Heart left ventricle (tissue), 16 donors: Measurements from ENCODE around the gene TPST2. TPM values are rescaled to one million over a fixed set of nuclear protein-coding genes. Genes with fewer than 3 reads are reported as not detected.

ENCODE experiments used
- ATAC-seq, 4 donors: fragments of 200-7000 bp; cut with Tn5 transposase; one replicate each; pipeline ENCODE4 v1.9.1; 2020 to 2022; ENCODE audit warnings: moderate library complexity in 4 of 4, mild to moderate bottlenecking in 3 of 4, moderate number of reproducible peaks in 1 of 4
- DNase-seq, 5 donors: peaks; one replicate each; pipeline ENCODE4 v3.0.0-alpha.2; 2020
- H3K27ac ChIP-seq, 12 donors: fragments of 200-600 bp; sonication (generic) in 4 of 12; one replicate each; pipeline versions ENCODE4 v1.5.0 to v1.8.0; 2016 to 2022; ENCODE audit warnings: mild to moderate bottlenecking in 2 of 12
- H3K27me3 ChIP-seq, 9 donors: fragments of 200-600 bp; sonication (generic) in 2 of 9; one replicate each; pipeline versions ENCODE4 v1.5.1 to v1.8.0; 2016 to 2022; ENCODE audit warnings: mild to moderate bottlenecking in 3 of 9
- H3K36me3 ChIP-seq, 9 donors: fragments of 200-600 bp; sonication (generic) in 2 of 9; one replicate each; pipeline versions ENCODE4 v1.5.0 to v1.8.0; 2018 to 2022; ENCODE audit warnings: mild to moderate bottlenecking in 2 of 9
- H3K4me1 ChIP-seq, 12 donors: fragments of 200-600 bp; sonication (generic) in 4 of 12; one replicate each; pipeline versions ENCODE4 v1.5.0 to v1.8.0; 2016 to 2022; ENCODE audit warnings: mild to moderate bottlenecking in 3 of 12
- H3K4me3 ChIP-seq, 12 donors: fragments of 200-600 bp; sonication (generic) in 4 of 12; one replicate each; pipeline versions ENCODE4 v1.5.0 to v1.8.0; 2017 to 2022; ENCODE audit warnings: mild to moderate bottlenecking in 9 of 12, moderate library complexity in 4 of 12
- H3K9me3 ChIP-seq, 12 donors: fragments of 200-600 bp; sonication (generic) in 4 of 12; one replicate each; pipeline versions ENCODE4 v1.5.0 to v1.8.0; 2016 to 2022; ENCODE audit warnings: mild to moderate bottlenecking in 1 of 12
- CTCF ChIP-seq, 12 donors: fragments of 200-600 bp; sonication (generic) in 4 of 12; IDR thresholded peaks; one replicate each; pipeline versions ENCODE4 v1.5.0 to v1.8.0; 2018 to 2022; ENCODE audit warnings: antibody characterized with exemption in 12 of 12, mild to moderate bottlenecking in 5 of 12
- POLR2A ChIP-seq, 2 donors: fragments of 450-650 bp; IDR thresholded peaks; one replicate each; pipeline ENCODE4 v1.6.1; 2017; ENCODE audit warnings: antibody characterized with exemption in 2 of 2, mild to moderate bottlenecking in 2 of 2, moderate library complexity in 2 of 2
- WGBS, 4 donors: extraction: QIAGEN DNeasy Blood & Tissue Kit in 2 of 4; methylation state at CpG; one replicate each; pipeline versions ENCODE4 v1.1.5 to v1.1.7; 2013 to 2018; 5-methylcytosine and 5-hydroxymethylcytosine counted together
- intact Hi-C, 10 donors: fragments of 100-400 bp; cut with DNase I; formaldehyde crosslinking; loops; one replicate each; pipeline versions ENCODE4 v1.11.1 to v1.14.2; 2022
- polyA plus RNA-seq, 2 donors: library from polyadenylated mRNA; stranded (reverse); fragments of 200-250 nt; gene quantifications; one replicate each; pipeline ENCODE4 v1.2.3, GENCODE V29; 2013
- total RNA-seq, 9 donors: library from RNA; depleted of rRNA in 2 of 9; stranded (reverse); fragments of >200 nt in 2 of 9; fragmentation: NEBNext Ultra II Directional in 3 of 9; extraction: Animal tissue kit (Norgen Biotek cat#: 25700) in 3 of 9; gene quantifications; one replicate each; pipeline versions ENCODE4 v1.1.0 to v1.2.4, GENCODE V29; 2016 to 2023
- donor health status: ischemic (EF 13 %, LVEDD 7.1; RV severe dilation, severe dysfunction).
- donor health status: healthy with polysubstance abuse.
- donor health status: DM: no; HTN: yes; CAD: no.
- donor health status: DM: no; HTN: no; CAD: no.
- donor health status: ischemic (EF 25% LVEDD 6.9; RV normal size, moderate dysfunction).
- donor health status: ischemic (EF 25% LVEDD 5.7; RV mildly dilated, moderate dysfunction).
- donor health status: healthy.
- donor health status: DM: yes; HTN: yes; CAD: no.
- donor health status: ischemic (EF 35%, LVEDD 5.7; RV mildly dilated, moderate dysfunction).
- donor health status: nonischemic (EF 11% LVEDD 7.7; RV severe dilation, severe dysfunction).
- donor health status: DM: yes; HTN: yes; CAD: no.
- donor health status: PGD.
- donor health status: ischemic (EF 29% LVEDD 5.4; RV normal size, mild dysfunction).
- donor health status: nonischemic (EF 23%, LVEDD 6.1; RV moderate dilation, normal function).

TPST2 gene
- total and polyA plus RNA-seq, 11 donors = 12.1 to 103 (median 25.2) TPM

DNA sequence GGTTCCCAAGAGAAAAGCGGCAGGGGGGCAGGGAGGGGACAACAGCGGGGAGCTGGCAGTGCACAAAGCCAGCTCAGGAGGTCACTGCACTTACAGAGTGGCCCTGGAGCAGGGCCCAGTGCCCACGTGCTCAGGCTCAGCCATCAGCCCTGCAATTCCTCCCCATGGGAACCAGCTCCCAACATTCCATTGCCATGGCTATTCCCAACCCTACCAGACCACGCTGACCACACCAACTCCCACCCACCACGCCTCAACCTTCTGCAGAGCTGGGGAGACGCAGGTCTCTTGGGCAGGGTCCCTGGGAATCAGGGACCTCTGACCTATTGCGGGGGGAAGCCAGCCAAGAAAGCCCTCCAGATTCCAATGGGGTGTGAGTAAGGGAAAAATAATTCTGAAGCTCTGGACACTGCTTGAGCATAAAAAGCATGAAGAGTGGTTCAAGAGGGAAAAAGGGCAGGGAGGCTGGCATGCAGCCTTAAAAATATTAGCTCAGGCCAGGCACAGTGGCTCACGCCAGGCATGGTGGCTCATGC lies 39.4 kb downstream of the TPST2 start:
- Histone ChIP-seq H3K9me3 (no peaks in the 10 kb centered on the region), H3K27ac (peak overlapping the region; percentile 62 to 89 (median 80)), H3K27me3 (no peaks in the 10 kb centered on the region), H3K4me1 (peaks cover 0 to 85% (median 47%) of the 10 kb centered on the region in 12 donors), H3K36me3 (peaks cover 0 to 4% (median 0%) of the 10 kb centered on the region in 9 donors), H3K4me3 (no peak overlapping the region)
- ATAC-seq (peak; percentile 85 to 92 (median 86)), DNase-seq (peak in 4 of 5 donors; percentile 69 to 86 (median 74))
- WGBS, 4 donors = 32 to 38% (median 34%) methylated on average over 8 of the region's 8 CpGs
- TF ChIP-seq POLR2A (IDR thresholded peaks at IDR 0.05) (no peak), CTCF (IDR thresholded peaks at IDR 0.05) (no peak)
- intact Hi-C loops = loop anchor here in 1 of 10 donors (5.0 kb wide), 1 partner anchor 48 kb away; no protein-coding TSS in a partner anchor

DNA sequence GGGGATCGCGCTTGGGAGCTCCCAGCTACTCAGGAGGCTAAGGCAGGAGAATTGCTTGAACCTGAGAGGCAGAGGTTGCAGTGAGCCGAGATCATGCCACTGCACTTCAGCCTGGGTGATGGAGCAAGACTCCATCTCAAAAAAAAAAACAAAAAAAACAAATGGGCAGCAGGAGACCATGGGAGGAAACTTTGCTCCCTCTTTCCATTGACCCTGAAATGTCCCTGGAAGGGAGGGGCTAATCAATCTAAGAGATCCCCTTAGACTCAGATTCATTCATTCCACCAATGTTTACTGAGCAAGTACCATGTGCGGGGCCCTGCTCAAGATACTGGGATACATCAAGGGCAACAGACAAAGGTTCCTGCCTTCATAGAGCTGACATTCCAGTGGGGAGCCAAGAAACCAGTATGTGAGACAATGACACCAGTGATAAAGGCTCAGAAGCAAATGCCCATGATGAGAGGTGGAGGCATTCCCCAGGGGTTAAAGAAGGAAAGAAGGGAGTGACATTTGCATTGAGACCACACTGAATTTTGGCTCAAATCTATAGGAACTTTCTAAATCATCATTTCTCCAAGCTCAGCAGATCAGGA lies 39.9 kb downstream of the TPST2 start:
- Histone ChIP-seq H3K4me1 (peaks cover 0 to 85% (median 43%) of the 10 kb centered on the region in 12 donors), H3K27ac (peak overlapping the region in 10 of 12 donors; percentile 67 to 89 (median 82)), H3K9me3 (no peaks in the 10 kb centered on the region), H3K36me3 (peaks cover 0 to under 1% (median 0%) of the 10 kb centered on the region in 9 donors), H3K27me3 (no peaks in the 10 kb centered on the region), H3K4me3 (no peak overlapping the region)
- TF ChIP-seq POLR2A (IDR thresholded peaks at IDR 0.05) (no peak), CTCF (IDR thresholded peaks at IDR 0.05) (no peak)
- DNase-seq (no peak), ATAC-seq (peak in 3 of 4 donors; percentile 6 to 29 (median 24))
- intact Hi-C loops = loop anchor here in 1 of 10 donors (5.0 kb wide), 1 partner anchor 48 kb away; no protein-coding TSS in a partner anchor
- WGBS, 4 donors = 84 to 93% (median 86%) methylated on average over 4 of the region's 4 CpGs

GRCh38 chr22:26548984-26549383 lies 40.9 kb downstream of the TPST2 start:
- H3K27ac ChIP-seq = peak overlapping the region in 8 of 12 donors; percentile 1 to 88 (median 66)

More at GRCh38 chr22:26548984-26549383, 40.9 kb downstream of the TPST2 start:
- intact Hi-C loops = no loop called here
- ATAC-seq = no peak
- WGBS, 4 donors = 32 to 61% (median 54%) methylated on average over 6 of the region's 6 CpGs
- peaks cover 0 to 85% (median 40%) of the 10 kb centered on the region in 12 donors for H3K4me1 ChIP-seq
- H3K4me3 ChIP-seq = no peak overlapping the region
- no peaks in the 10 kb centered on the region for H3K27me3 ChIP-seq
- no peaks in the 10 kb centered on the region for H3K9me3 ChIP-seq
- TF ChIP-seq POLR2A (IDR thresholded peaks at IDR 0.05) (no peak), CTCF (IDR thresholded peaks at IDR 0.05) (no peak)
- DNase-seq = no peak
- no peaks in the 10 kb centered on the region for H3K36me3 ChIP-seq
